Fibroblast of skin of right biceps (primary cell): Measurements from ENCODE around the gene CNOT1.
"Not testable (repeated sequence)": the region's sequence is repeated elsewhere in the genome, so short reads cannot be mapped to it uniquely, and the experiment has no call there.

Experiments
- DNase-seq: peaks from one replicate; pipeline ENCODE4 v3.0.0-alpha.2; 2013

CNOT1 gene

DNA sequence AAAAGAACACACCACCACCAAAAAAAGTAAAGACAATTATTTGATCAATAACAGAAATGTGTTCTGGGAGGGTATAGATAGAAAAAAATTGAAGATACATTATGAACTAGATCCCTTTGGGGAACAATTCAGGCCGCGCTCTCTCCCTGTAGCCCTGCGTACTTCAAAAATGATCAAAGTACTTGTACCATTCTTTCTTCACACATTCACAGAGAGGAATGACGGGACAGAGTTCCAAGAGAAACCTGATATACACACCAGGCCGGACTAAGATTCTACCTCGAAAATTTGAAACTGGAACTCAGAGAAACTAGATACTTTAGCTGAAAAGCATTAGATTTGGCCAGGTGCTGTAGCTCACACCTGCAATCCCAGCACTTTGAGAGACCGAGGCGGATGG, 50.0 kb downstream of the CNOT1 start:
- no peak for DNase-seq

DNA sequence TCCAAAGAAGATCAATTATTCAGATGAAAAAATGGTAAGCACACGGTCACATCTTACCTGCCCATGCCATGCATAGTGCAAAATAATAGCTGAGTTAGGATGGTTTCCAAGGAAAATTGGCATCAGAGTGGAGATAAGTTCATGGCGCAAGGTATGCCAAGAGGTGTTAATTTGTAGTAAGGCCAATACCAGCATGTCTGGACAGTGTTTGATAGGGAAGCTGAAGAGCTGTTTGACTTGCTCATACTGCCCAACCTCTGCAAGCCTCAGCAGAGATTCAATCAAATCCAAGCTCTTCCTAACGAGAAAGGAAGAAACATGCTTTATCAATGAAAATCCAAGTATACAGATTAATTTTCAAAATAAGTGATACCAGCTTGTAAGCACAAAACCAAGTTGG, 51.0 kb downstream of the CNOT1 start:
- DNase-seq = no peak

DNA sequence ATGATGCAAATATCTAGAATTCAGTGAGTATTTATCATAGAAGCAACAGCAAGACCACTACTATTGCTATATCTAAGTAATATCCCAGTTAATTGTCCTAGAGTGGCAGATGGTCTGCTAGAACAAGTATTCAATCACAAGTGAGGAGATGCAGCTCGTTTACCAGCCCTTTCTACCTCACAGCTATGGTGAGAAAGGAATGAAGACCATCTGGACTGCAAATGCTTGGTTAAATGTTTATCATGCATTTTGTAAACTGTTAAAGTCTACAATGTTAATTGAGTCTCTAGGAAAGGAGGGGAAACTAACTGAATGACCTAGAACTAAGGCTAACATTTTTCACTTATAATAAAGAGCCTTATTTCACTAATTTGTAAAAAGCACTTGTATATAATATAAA, 52.5 kb downstream of the CNOT1 start:
- no peak for DNase-seq

DNA sequence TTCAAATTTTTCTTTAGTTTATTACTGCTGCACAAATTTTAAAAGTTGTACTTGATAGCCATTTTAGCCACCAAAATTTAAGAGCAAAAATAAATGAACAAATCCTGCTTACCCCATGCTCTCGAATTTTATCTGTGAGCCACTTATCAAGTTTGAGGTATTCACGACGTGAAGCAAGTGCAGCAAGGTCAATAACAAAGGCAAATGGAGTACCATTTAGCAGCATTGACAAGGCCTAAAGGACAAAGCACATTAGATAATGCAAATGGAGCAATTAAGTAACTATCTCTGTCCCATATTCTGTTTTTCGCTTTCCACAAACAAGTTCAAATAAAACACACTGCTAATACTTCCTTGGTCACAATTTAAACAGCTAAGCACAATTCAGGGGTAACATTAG, 54.7 kb downstream of the CNOT1 start:
- no peak for DNase-seq

DNA sequence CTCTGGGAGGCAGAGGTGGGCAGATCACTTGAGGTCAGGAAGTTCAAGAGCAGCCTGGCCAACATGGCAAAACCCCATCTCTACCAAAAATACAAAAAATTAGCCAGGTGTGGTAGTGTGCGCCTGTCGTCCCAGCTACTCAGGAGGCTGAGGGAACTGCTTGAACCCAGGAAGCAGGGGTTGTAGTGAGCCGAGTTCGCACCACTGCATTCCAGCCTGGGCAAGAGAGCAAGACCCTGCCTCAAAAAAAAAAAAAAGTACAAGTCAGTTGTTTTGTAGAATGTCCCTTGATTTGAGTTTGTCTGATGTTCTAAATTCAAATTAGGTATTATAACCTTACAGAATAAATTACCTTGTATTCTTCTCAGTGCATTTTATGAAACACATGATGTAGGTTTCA, 63.9 kb downstream of the CNOT1 start:
- not testable (repeated sequence) for DNase-seq

DNA sequence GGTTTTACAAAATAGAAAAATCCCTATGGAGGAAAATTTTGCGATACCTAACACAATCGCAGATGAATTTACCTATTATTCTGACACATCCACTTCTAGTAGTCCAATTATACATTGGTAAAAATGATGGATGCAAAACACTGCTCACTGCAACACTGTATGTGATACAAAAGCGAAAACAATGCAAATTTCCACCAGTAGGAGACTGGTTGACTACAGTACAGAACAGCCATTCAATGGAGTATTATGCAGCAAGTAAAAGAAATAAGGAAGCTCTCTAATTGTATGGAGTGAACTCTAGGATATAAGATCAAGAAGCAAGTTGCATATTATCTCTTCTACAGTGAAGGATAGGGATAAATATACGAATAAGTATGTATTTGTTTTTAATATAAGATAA, 65.9 kb downstream of the CNOT1 start:
- DNase-seq = no peak

DNA sequence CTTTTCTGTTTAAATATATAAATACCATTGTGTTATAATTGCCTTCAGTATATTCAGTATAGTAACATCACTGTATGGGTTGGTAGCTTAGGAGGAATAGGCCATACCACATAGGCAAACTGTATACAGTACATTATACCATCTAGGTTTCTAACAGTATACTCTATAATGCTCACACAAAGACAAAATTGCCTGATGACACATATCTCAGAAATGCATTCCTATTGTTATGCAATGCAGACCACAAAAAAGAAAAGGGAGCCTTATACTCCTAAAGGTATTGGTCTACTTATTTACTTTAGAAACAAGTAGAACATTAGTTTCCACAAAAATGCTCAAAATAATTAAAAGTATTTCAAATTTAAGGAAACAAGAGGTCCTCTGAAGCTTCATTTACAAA, 66.4 kb downstream of the CNOT1 start:
- DNase-seq = peak; percentile 69

DNA sequence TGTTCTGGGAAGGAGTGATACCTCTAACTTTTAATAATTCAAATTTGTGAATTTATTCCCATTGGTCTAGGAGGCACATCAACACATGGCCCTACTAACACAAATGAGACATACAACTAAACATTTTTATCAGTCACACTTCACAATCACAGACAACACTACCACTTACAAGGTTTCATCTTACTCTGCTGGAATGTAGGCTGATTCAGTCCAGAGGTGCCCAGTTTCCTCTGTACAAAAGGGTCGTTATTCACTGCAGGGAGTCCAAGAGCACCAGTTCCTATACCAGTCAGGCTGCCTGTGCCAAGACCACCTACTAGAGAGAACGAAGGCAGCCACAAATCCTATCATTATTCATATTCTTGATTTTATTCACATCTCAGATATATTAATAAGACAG, 72.9 kb downstream of the CNOT1 start:
- DNase-seq = no peak

DNA sequence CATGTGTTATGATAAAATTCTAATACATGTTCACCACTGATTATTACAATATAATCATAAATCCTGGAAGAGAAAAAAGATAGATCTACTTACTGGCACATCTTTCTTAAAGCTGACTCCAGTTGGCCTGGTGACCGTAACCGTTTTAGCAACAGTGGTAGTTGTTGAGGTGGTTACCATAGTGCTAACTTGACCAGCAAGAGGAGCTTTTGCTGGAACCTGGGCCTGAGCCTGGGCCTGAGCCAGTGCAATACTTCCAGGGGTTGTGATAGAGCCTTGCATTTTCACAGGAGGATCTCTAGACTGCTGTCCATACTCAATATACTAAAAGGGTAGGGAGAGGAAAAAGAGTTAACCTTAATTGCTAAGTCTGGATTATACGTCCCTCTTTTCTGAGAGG, 78.1 kb downstream of the CNOT1 start:
- no peak for DNase-seq

DNA sequence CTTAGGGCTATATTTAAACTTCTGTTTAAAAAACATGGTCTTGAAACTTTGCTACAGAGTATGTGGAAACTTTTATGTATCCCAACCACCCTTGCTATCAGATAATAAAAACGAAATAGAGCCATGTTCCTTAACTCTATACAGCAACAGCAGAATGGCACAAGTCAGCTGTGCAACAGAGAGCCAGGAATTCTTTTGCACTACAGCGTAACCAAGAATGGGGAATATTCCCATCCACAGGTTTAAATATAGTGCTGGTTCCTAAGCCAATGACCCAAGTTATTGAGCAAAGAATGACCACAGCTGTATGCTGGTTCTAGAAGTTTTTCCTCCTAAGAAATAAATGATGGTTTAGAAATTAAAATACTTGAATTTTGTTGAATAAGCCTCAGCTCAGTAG, 81.2 kb downstream of the CNOT1 start:
- DNase-seq = no peak

DNA sequence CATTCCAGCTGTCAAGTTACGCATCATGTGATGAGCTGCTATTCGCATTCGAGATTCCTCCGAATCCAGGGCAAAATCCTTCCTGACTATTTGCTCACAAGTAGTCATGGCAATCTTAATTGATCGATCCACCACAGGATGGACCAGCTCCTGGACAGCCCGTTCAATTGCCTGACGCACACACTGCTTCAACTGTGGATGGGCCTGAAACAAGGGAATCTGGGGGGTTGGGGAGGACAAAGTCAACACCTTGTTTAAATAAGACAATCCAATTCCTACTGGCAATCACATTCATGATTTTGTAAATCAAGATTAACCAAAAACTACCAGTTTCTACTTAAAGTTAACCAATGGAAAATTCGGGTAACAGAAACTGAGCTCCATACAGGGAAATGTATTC, 85.9 kb downstream of the CNOT1 start:
- DNase-seq = no peak

DNA sequence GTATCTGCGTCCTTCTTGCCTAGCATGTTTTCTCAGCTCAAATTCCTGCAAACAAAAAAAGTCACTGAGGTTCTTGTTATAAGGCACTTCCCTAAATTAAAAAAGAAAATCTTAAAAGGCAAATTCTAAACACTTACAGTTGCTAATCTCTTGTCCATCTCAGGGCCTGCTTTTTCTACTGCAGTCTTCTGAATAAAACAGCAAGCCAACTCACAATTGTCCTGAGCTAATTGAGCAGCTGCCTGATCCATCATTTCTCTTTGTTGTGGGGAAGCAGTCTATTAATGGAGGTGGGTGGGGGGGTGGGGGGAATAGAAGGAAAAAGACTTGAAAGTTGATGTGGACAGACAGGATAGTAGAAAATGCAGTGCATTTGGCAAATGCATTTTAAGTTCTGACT, 87.3 kb downstream of the CNOT1 start:
- no peak for DNase-seq

DNA sequence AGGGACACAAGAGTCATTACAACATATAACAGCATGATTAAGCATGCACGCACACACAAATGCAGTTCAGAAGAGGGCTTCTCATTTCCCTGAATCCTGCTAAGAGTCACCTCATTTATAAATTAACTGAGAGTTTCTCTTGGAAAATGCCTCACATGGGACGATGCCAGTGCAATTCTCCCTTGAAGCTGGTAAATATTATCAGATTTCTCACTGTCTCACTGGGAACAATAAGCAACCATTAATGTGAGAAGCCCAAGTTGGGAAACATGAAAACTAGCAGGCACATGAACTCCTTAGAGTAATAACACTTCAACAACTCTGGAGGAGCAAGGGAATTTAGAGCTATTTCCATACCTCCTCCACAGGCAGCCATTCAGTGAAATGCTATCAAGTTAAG, 87.9 kb downstream of the CNOT1 start:
- no peak for DNase-seq

DNA sequence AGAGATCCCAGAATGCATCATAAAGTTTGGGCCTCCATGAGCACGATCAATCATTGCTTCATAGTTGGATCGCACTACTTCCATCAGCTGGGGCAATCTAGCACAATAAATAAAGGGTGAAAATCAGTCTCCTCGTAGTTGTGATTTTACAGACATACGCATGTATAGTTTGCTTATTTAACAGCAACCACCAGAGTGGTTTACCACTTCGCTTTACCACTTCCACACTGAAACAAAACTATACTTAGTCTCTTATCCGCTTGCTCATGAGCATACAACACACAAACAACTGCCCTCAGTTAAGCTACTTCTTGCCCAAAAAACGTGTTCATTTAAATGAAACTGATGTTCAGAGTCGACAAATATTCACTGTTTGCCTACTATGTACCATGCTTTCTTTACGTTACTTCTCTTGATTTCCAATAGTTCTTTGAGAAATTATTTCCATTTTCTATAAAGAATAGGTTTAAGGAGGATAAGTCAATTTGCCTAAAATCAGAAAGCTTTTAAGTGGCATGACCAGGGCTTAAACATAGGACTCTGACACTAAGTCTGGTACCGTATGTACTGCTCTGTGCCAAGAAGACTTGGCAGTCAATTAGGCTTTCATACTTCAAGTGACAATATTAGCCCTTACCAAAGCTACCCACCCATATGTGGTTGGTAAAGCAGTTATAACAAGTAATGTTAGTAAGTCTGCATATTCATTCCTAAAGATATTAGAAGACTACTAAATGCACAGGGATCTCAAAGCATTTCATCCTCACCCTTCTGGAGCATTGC, 92.3 kb downstream of the CNOT1 start:
- no peak for DNase-seq

DNA sequence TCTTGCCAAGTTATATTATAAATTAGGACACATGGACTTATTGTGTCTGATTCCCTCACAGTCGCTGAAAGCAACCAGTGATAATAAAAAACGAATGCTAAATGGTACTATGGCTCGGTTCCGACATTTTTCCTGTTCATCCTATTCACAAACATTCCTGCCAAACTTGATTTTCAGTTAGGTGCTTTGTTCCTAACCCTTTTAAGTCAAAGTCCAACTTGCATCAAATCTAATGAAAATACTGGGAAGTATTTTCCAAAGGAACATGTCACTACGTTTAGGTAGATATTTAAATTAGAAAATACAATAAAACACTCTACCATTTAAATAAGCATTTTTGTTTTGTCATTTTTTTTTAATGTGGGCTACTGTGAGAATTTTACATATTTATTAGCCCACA, 93.3 kb downstream of the CNOT1 start:
- no peak for DNase-seq

DNA sequence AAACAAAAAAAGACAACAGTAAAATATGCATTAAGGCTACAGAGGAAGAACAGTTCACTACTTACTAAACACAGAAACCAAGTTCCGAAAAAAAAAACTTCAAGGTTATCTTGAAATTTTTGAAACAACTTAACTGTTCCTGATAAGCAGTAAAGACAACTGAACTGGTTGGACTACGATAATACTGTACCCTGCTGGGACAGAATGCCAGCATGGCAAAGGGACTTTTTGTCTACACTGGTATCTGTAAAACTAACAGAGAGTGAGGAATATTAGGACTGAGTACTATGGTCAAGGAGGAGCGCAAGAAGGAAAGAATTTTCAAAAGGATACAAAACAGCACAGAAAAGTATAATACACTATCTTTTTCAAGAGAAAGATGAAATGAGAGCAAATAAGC, 94.5 kb downstream of the CNOT1 start:
- no peak for DNase-seq

DNA sequence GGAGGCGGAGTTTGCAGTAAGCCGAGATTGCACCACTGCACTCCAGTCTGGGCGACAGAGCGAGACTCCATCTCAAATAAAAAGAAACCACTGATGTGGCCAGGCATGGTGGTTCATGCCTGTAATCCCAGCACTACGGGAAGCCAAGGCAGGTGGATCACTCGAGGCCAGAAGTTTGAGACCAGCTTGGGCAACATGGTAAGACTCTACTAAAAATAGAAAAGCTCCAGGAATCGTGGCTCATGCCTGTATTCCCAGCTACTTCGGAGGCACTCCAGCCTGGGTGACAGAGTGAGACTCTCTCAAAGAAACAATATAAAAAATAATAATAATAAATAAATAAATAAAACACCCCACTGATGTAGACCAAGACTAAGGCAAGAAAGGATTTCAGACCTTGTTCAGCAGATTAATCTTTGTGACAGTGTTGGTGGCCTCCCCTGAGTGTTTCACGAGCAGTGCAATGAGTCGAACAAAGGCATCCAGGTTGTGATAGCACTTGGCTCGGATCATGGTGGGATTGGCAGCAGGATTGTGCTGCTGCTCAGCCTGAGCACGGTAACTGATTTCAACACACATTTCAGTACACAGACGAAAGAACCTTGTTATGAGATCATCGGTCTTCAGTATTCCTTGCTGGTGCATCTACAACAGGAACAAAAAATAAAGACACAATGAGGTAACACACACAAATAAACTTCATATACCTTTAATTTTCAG, 95.7 kb downstream of the CNOT1 start:
- no peak for DNase-seq

DNA sequence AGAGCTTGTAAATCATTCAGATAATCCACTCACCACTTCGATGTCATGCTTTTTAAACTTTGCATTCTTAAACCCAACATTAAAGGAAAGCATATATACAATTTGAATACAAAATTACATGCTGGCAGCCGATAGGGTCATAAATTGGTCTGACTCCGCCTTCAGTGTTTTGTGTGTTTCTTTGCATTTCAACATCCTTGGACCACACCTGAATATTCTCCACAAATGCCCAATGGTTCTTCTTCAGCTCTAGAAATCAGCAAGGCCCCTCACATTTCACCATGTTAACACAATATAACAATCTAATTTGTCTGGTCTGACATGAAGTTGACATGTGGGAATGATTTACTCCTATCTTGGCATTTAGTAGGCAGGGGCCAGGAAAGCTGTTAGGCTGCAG, 97.2 kb downstream of the CNOT1 start:
- no peak for DNase-seq

DNA sequence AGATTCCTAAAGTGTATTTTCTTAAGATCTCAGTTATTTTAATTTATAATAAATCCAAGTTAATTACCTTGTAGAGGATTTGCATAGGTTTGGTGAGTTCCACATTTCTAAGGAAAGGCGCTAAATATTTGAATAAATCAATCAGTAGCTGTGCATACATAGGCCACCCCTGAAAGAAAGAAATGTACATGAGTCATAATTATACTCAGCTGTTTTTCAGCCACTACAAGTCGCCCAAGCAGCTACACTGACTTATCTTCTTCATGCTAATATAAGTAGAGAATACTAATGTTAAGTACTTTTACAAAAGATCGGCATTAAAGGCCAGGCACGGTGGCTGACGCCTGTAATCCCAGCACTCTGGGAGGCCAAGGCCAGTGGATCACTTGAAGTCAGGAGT, 99.4 kb downstream of the CNOT1 start:
- DNase-seq = peak; percentile 45

DNA sequence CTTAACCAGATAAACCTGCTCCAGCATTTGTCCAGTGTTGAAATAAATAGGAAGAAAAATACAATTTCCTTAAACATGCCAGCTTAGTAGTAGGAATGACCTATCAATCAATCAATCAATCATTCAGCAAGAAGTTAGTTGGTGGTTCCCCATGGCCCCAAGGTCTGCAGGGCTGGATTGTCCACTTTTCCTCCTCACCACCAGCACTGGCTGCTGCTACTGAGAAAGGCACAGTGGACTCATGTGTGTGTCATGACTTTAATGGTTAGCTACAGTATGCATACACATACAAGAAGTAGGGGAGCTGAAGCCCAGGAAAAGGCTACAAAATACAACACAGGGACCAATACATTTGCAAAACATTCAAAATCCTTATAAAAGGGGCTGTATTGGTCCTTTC, 109.9 kb downstream of the CNOT1 start:
- DNase-seq = no peak

DNA sequence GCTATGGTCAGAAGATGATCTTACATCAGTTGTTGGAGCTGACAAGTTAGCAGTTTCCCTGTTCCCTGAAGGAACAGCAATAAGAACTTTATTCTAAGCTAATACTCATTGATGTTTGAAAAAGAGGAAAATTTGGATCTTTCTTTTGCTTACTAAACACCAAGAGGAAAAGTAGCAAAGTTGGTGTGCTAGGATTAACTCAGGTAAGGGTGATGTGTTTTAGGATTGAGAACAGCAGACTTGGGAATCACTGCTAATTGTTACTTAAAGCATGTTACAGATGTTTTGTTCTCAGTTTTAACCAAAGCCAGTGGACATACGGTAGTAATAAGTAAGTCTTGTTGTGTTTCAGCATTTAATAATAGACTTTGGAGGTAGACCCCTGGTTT, 110.7 kb downstream of the CNOT1 start:
- no peak for DNase-seq

DNA sequence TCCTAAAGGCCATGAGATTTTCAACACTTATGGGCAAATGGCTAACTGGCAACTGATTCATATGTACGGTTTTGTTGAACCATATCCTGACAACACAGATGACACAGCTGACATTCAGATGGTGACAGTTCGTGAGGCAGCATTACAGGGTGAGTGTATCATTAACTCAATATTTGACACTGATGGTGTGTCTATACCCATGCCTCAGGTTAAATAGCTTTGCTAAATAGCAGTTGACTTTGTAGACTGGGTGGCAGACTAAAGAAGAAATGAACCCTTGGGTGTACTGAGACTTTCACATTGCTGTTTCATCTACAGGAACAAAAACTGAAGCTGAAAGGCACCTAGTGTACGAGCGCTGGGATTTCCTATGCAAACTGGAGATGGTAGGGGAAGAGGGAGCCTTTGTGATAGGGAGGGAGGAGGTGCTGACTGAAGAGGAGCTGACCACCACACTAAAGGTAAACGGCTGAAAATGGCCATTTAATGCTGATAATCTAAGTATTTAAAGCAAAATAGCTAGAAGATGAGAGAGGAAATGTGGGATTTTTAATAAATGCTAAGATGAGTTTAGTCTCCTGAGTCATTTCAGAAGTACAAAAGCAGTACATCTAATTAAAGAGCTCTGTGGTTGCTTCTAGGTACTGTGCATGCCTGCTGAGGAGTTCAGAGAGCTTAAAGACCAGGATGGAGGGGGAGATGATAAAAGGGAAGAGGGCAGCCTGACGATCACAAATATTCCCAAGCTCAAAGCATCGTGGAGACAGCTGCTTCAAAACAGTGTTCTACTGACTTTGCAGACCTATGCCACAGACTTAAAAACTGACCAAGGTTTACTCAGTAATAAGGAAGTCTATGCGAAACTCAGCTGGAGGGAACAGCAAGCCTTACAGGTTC, 111.3 kb downstream of the CNOT1 start:
- no peak for DNase-seq

DNA sequence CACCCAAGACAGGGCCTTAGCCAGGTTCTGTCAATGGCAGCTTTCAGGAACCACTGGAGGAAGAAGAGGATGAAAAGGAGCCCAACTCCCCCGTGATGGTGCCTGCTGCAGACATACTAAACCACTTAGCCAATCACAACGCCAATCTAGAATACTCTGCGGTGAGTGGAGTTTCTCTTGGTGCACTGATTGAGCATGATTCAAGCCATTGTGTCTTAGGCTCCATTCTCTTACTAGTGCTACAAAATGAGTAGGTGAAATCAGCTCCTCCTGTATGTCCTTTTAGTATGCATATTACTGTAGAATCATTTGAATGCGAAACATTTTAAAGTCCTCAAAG, 112.9 kb downstream of the CNOT1 start:
- no peak for DNase-seq
